ENCODE results near the gene FDPS.

DNA sequence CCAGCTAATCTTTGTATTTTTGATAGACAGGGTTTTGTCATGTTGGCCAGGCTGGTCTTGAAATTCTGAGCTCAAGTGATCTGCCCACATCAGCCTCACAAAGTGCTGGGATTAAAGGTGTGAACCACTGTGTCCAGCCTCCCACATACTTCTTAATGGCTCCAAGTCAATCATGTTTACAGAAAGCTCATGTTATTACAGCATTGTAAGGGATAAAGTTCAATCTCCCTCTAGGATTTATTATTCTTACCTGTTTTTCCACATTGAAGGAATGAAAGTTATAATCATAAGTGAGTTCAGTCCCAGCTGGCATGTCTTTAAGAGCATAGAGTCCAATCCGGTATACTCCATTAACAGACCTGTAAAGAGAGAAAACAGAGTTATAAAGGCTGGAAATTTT is 51.4 kb downstream of the FDPS start:
- TF ChIP-seq CTCF (IDR thresholded peaks at IDR 0.05; ENCODE audit: low read depth, low read length) (no peak), POLR2A (IDR thresholded peaks at IDR 0.05; ENCODE audit: extremely low read depth, insufficient read length) (no peak)

All from NB4 (cell line).